AG09309 (cell line): Measurements from ENCODE around the gene ERCC4.
A peak's percentile ranks its signal among the peaks of the same experiment; 100 is the strongest.

Experiments
- DNase-seq: peaks from one replicate; pipeline ENCODE4 v3.0.0-alpha.2; 2010; ENCODE audit warnings: low read depth
- H3K4me3 ChIP-seq: 2 replicates; pipeline ENCODE4 v1.5.1; 2011; ENCODE audit warnings: mild to moderate bottlenecking, low read depth, low read length, moderate library complexity; ENCODE audit not compliant: control insufficient read depth
- TF ChIP-seq, protein P1 (sequence below): IDR thresholded peaks from 2 replicates; pipeline ENCODE4 v1.5.1; 2011; ENCODE audit warnings: mild to moderate bottlenecking, low read depth, low read length, inconsistent platforms; ENCODE audit not compliant: insufficient read depth, control insufficient read depth; ENCODE audit errors: missing control alignments

ERCC4 gene

DNA sequence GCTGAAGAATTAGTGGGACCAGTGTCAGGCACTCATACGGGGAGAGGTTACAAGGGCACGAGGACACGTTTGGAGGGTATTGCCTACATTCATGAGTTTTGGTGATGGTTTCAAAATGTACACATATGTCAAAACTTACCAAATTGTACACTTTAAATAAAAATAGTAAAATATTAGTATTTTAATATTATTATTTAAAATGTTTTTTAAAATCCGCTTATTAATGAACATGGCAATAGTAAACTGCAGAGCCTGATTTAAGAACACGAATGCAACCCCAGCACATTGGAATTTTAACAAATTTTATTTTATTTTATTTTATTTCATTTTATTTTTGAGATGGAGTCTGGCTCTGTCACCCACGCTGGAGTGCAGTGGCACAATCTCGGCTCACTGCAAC is 10.9 kb upstream of the ERCC4 start:
- TF ChIP-seq, protein P1, sequence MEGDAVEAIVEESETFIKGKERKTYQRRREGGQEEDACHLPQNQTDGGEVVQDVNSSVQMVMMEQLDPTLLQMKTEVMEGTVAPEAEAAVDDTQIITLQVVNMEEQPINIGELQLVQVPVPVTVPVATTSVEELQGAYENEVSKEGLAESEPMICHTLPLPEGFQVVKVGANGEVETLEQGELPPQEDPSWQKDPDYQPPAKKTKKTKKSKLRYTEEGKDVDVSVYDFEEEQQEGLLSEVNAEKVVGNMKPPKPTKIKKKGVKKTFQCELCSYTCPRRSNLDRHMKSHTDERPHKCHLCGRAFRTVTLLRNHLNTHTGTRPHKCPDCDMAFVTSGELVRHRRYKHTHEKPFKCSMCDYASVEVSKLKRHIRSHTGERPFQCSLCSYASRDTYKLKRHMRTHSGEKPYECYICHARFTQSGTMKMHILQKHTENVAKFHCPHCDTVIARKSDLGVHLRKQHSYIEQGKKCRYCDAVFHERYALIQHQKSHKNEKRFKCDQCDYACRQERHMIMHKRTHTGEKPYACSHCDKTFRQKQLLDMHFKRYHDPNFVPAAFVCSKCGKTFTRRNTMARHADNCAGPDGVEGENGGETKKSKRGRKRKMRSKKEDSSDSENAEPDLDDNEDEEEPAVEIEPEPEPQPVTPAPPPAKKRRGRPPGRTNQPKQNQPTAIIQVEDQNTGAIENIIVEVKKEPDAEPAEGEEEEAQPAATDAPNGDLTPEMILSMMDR, result no peak
- DNase-seq, result no peak
- H3K4me3 ChIP-seq, result no peak overlapping the region

- DNase-seq, result peak; percentile 35
- TF ChIP-seq, protein P1, result no peak
- no peak overlapping the region for H3K4me3 ChIP-seq
These were observed 10.1 kb upstream of the ERCC4 start for GRCh38 chr16:13909872-13910303.

- TF ChIP-seq, protein P1, result no peak
- H3K4me3 ChIP-seq, result no peak overlapping the region
- DNase-seq, result no peak
These were observed 8.6 kb upstream of the ERCC4 start for GRCh38 chr16:13911306-13911705.

- DNase-seq, result no peak
- no peak overlapping the region for H3K4me3 ChIP-seq
- TF ChIP-seq, protein P1, result no peak
These were observed 8.1 kb upstream of the ERCC4 start for GRCh38 chr16:13911871-13912270.

- H3K4me3 ChIP-seq, result no peak overlapping the region
- DNase-seq, result no peak
- TF ChIP-seq, protein P1, result no peak
These were observed 7.1 kb upstream of the ERCC4 start for GRCh38 chr16:13912891-13913290.

DNA sequence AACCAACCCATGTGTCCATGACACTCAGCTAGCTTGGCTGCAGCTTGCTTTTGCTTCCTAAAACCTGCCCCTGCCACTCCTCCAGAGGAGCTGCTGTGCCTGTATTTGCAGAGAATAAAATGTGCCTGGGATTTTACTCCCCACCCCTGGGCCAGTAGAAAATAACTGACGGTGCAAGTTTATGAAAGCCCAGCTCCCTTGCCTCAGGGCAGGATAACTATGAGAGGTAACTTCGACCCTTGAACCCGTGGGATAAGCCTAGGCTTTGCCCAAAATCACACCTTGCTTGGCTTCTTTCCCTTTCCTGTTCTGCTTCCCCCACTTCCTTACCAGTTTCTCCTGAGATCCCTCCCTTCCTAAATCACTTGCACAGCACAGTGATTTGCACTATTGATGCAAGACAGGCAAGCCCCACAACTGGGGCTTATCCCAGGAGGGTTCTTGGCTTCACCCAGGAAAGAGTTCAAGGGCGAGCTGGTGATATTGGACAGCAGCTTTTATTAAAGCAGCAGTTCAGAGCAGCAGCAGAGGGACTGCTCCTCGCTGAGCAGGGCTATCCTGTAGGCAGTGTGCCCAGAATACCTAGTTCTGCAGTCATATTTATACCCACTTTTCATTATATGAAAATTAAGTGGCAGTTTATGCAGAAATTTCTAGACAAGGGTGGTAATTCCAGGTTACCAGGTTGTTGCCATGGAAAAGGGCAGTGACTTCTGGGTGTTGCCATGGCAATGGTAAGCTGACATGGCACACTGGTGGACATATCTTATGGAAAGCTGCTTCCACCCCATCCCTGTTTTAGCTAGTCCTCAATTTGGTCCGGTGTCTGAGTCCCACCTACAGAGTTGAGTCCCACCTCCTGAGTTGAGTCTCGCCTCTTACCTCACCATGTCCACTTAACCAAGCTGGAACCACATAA is 6.3 kb upstream of the ERCC4 start:
- TF ChIP-seq, protein P1, result no peak
- no peak overlapping the region for H3K4me3 ChIP-seq
- DNase-seq, result no peak
